Fibroblast of skin of right quadriceps (primary cell): Measurements from ENCODE around the gene KCNC1.

Experiments used
- DNase-seq: peaks from one replicate; pipeline ENCODE4 v3.0.0-alpha.2; 2013

Gene KCNC1

DNA sequence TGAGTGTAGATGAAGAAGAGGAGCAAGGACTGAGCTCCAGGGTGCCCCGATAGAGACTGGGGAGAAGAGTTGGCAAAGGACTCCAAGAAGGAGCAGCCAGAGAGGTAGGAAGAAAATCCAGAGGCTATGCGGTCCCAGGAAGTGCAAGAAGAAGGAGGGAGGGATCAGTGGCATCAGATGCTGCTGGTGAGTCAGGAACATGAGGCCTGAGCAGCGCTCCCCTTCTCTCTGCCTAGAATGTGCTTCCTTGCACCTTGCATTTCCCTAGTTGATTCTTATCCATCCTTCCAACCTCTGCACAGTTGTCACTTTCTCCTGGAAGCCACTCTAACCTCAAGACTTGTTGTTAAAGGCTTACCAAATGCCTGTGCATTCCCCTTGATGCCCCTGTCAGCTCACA lies 21.3 kb downstream of the KCNC1 start:
- no peak for DNase-seq

DNA sequence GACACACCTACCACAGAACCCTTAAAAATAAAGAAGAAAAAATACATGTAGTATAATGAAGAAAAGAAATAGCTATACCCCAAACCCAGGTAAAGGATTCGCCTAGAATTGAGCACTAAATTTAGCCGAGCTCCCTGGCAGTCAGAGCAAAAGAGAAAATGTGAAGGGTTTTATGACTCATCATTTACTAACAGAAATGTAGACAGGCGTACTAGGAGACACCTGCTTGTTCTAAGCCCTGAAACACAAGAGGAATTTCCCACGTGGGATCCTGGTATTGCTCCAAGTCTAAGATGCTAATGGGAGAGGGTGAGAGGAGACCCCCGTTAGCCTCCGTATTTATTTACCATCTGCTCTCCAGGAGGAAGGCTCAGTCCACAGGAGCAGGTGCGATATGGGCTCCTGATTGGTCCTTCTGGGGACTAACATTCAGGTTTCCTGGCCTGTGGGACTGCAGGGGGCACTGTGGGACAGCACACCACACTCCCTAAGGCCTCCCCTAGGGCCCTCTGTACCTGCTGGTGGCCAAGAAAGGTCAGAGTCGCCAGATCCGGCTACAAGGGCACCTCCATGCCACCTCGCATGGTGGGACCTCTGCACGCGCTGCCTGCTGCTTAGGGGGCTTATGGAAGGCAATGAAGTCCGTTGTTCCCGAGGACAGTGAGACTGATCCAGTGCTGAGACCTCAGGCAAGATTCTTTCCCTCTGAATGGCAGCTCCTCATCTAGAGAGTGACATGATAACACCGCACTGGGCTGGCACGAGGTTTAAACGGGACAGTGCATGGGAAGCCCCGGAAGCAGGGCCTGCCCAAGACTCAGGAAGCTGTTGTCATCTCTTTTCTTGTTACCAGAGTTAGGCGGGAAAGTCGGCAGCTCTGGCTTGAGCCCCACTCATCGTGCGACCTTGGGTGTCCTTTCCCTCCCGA lies 25.8 kb downstream of the KCNC1 start:
- peak; percentile 10 for DNase-seq

DNA sequence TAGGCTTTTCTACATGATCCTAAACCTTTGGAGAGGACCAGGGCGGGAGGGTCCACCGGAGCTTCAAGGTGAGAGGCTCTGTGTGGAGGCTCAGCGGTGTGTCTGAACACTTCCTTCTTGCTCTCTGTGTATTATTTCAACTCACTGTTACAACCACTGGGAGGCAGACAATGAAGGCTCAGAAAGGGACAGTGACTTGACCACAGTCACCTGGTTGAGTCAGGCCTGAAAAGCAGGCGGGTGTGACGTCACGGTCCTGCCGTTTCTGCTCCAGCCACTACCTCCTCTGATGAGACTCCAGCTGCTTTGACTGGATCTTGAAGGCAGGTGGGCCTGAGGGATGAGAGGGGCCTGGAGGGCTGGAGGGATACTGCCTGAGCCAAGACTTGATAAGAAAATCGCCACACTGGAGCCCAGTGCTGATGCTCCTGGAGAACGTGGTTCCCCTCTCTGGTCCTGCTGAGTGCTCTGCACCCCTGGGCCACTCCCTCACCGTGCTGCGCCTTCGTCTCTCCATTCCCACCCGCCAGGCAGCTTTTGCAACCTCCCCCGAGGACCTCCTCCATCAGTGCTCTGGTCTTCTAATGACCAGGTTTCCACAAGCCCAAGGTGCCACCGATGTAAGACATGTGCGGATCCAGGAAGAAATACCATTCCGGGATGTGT lies 27.9 kb downstream of the KCNC1 start:
- no peak for DNase-seq

GRCh38 chr11:17763244-17763643 lies 28.7 kb downstream of the KCNC1 start:
- no peak for DNase-seq

- DNase-seq, result no peak
These were observed 29.1 kb downstream of the KCNC1 start for GRCh38 chr11:17763703-17764102.

GRCh38 chr11:17764446-17765218 lies 30.1 kb downstream of the KCNC1 start:
- no peak for DNase-seq

DNA sequence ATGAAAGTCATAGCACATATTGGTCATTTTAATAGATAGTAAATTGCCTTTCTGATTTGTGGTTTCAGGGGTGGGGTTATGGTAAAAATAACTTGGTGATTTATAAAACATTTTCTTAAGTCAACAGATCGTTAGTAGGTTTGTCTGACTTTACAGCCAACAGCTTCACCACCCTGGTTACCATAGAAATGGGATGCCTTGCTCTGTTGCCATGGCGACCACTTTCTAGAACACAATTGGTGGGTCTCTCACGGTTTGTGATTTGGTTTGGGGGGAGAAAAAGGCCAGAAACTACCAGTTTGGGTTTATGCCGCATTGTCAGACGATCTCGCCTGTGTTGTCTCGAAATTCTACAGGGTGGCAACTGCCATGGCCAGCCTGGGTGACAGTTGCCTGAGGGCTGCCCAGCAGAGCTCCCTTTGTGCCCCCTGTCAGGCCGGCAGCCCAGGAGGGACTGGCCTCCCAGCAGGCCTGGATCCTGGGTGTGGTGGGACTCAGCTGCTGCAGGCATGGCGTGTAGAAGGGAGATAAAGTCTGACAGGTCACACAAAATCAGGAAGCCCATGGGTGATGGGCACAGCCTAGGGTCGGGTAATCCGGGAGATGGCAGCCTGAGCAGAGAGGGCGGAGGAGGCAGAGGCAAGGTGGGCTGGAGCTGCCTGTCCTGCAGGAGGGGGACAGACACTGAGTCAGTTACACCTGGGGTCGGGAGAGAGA lies 30.9 kb downstream of the KCNC1 start:
- DNase-seq, result peak; percentile 41

- no peak for DNase-seq
These were observed 31.4 kb downstream of the KCNC1 start for GRCh38 chr11:17766073-17766359.

DNA sequence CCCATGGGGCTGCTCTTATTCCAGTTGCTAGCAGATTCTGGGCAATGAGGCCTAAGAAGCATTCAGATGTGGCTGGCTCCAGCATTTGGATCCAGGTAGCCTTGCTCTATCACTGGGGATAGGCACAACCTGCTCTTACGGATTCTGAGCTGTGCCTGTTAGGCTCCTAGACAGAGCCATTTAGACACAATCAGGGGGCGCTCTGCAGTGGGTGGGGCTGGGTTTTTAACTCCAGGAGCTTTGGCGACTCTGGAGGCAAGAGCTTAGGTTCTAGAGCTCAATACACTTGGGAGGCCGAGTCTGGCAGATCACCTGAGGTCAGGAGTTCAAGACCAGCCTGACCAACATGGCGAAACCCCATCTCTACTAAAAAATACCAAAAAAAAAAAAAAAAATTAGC lies 32.0 kb downstream of the KCNC1 start:
- no peak for DNase-seq

GRCh38 chr11:17767301-17767885 lies 32.8 kb downstream of the KCNC1 start:
- DNase-seq, result peak; percentile 25

- DNase-seq, result no peak
These were observed 33.3 kb downstream of the KCNC1 start for GRCh38 chr11:17767914-17768313.

GRCh38 chr11:17768547-17768946 lies 34.0 kb downstream of the KCNC1 start:
- no peak for DNase-seq

- no peak for DNase-seq
These were observed 34.6 kb downstream of the KCNC1 start for GRCh38 chr11:17769218-17769617.

DNA sequence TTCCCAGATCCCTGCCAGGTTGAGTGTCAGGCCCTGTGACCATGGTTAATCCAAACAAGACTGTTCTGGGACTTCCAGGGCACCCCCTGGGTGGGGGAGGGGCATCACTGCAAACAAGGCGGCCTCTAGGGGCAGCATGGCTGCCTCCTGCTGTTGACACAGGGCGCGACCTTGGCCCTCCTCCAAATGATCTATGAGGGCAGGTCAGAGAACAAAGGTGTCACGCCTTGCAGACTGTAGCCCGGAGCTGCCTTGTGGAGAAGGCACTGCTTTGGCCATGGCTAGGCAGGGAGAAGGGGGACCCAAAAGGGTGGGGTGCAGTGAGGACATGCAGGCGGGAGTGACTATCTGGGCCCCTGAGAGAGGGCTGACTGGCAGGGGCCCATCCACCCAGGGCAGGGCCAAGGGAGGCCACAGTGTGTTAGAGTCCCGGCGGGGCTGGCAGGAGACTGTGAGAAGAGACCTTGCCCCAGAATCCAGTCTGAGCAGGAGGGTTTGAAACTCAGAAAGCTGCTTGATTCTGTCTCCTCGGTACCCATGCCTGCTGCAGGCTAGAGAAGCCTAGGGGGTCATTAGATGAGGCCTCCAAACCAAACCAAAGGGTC lies 35.6 kb downstream of the KCNC1 start:
- no peak for DNase-seq

- no peak for DNase-seq
These were observed 36.3 kb downstream of the KCNC1 start for GRCh38 chr11:17770917-17771316.

GRCh38 chr11:17771415-17771814 lies 36.8 kb downstream of the KCNC1 start:
- DNase-seq, result no peak

DNA sequence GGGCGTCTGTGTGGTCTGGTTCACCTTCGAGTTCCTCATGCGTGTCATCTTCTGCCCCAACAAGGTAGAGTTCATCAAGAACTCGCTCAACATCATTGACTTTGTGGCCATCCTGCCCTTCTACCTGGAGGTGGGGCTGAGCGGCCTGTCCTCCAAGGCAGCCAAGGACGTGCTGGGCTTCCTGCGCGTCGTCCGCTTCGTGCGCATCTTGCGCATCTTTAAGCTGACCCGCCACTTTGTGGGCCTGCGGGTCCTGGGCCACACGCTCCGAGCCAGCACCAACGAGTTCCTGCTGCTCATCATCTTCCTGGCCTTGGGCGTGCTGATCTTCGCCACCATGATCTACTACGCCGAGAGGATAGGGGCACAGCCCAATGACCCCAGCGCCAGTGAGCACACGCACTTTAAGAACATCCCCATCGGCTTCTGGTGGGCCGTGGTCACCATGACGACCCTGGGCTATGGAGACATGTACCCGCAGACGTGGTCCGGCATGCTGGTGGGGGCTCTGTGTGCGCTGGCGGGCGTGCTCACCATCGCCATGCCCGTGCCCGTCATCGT lies 37.3 kb downstream of the KCNC1 start:
- no peak for DNase-seq

DNA sequence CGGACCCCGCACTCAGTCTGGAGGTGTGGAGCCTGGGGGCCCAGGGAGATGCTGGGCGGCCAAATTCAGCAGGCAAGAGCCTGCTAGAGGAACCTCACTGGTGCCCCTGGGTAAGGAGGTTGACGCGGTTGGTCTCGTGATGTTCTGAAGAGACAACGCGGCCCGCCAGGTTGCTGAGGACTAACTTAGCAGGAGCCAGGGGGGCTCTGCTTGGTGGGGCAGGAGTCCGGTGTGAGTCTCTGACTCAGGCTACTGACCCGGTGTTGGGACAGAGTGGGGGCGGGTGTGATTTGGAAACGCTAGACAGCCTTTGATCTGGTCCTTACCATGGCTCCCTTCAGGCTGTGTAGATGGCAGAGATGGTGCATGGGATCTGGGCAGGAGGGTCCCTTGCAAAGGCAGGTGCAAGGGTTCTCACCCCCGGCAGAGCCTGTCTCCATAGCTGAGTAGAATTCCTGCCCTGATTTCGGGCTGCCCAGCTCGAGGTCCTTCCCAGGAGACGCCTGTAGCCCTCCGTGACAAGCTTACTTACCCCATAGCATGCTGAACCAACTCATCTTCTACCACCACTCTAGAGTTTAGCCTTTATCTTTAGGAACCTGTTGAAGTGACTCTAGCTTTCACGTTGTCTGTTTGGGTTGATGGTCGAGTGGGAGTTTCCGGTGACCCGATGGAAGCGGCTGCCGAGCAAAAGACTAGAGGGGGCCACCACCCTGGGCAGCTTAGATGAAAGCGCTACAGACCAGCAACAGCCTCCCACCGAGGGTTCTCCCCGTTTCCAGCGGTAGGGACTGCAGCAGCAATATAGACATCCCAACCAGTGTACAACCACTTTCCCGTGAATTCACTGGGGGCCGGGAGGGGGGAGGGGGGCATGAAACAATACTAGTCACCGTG lies 38.4 kb downstream of the KCNC1 start:
- DNase-seq, result no peak

GRCh38 chr11:17773674-17774073 lies 39.1 kb downstream of the KCNC1 start:
- no peak for DNase-seq

GRCh38 chr11:17774232-17775034 lies 39.9 kb downstream of the KCNC1 start:
- DNase-seq, result no peak
